Colonic mucosa (tissue), 4 donors: Measurements from ENCODE around the gene UHMK1. TPM values are rescaled to one million over a fixed set of nuclear protein-coding genes. Genes with fewer than 3 reads are reported as not detected.

ENCODE experiments used
- DNase-seq: peaks from one replicate; pipeline ENCODE4 v3.0.0-alpha.2; 2020
- H3K27ac ChIP-seq: fragments of 200-600 bp; one replicate; pipeline ENCODE4 v1.8.0; 2021
- H3K27me3 ChIP-seq: fragments of 200-600 bp; one replicate; pipeline ENCODE4 v1.8.0; 2021
- H3K36me3 ChIP-seq: fragments of 200-600 bp; one replicate; pipeline ENCODE4 v1.8.0; 2021
- H3K4me1 ChIP-seq: fragments of 200-600 bp; one replicate; pipeline ENCODE4 v1.8.0; 2021; ENCODE audit warnings: mild to moderate bottlenecking
- H3K4me3 ChIP-seq: fragments of 200-600 bp; one replicate; pipeline ENCODE4 v1.8.0; 2021
- H3K9ac ChIP-seq, 2 donors: one replicate each; pipeline ENCODE4 v1.7.0; 2013; ENCODE audit warnings: control low read depth in 2 of 2, low read depth in 2 of 2, low read length in 2 of 2
- H3K9me3 ChIP-seq: fragments of 200-600 bp; one replicate; pipeline ENCODE4 v1.8.0; 2021
- CTCF ChIP-seq: fragments of 200-600 bp; IDR thresholded peaks from one replicate; pipeline ENCODE4 v1.8.0; 2022; ENCODE audit warnings: antibody characterized with exemption, mild to moderate bottlenecking
- intact Hi-C: fragments of 100-400 bp; cut with DNase I; formaldehyde crosslinking; loops from one replicate; pipeline ENCODE4 v1.14.1; 2022
- total RNA-seq, 2 donors: library from RNA; stranded (reverse); fragmentation: NEBNext Ultra II Directional in 1 of 2; extraction: Animal tissue kit (Norgen Biotek cat#: 25700) in 1 of 2; gene quantifications; one replicate each; pipeline ENCODE4 v1.2.1, GENCODE V29; 2021
- donor health status: healthy.
- donor health status: DM: no; HTN: no; CAD: no.
- donor health status: DM: no; HTN: no; CAD: no.

UHMK1 gene
- total RNA-seq, 2 donors from 2014 or later = 52.1 to 59.0 TPM

DNA sequence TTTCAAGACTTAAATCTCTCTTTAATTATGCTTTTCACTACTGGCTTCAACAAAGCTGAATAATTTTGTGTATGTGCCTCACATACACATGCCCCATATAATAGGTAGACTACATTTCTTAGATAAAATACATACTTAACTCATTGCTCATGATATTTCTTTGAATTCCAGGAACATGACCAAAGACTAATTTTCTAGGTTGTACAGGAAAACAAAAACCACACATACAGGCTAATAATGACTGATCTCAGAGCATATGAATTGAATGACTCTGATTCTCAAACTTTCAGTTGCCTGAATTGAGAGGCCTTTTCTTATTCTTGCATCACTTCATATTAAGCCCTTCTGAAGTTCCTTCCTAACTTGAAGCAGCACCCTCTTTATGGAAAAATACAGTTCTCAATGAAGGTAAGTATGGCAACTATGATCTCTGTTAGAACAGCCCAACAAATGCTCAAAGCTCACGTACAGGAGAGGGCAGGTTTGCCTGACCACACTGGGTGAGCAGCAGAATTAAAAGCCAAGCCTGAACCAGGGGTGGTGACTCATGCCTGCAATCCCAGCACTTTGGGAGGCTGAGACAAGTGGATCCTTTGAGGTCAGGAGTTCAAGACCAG, 41.3 kb downstream of the UHMK1 start:
- H3K4me3 ChIP-seq = no peak overlapping the region
- DNase-seq = no peak
- no peaks in the 10 kb centered on the region for H3K27me3 ChIP-seq
- no peak overlapping the region for H3K9ac ChIP-seq
- no peak for TF ChIP-seq CTCF
- no peak overlapping the region for H3K27ac ChIP-seq
- H3K9me3 ChIP-seq = no peaks in the 10 kb centered on the region
- no peaks in the 10 kb centered on the region for H3K36me3 ChIP-seq
- H3K4me1 ChIP-seq = no peaks in the 10 kb centered on the region
- intact Hi-C loops = no loop called here

- Histone ChIP-seq H3K9ac (no peak overlapping the region), H3K4me1 (no peaks in the 10 kb centered on the region), H3K27me3 (no peaks in the 10 kb centered on the region), H3K27ac (peak overlapping the region; percentile 22), H3K9me3 (no peaks in the 10 kb centered on the region), H3K4me3 (no peak overlapping the region), H3K36me3 (no peaks in the 10 kb centered on the region)
- no peak for DNase-seq
- intact Hi-C loops = no loop called here
- TF ChIP-seq CTCF = no peak
These were observed 44.1 kb downstream of the UHMK1 start for GRCh38 chr1:162541619-162542141.

DNA sequence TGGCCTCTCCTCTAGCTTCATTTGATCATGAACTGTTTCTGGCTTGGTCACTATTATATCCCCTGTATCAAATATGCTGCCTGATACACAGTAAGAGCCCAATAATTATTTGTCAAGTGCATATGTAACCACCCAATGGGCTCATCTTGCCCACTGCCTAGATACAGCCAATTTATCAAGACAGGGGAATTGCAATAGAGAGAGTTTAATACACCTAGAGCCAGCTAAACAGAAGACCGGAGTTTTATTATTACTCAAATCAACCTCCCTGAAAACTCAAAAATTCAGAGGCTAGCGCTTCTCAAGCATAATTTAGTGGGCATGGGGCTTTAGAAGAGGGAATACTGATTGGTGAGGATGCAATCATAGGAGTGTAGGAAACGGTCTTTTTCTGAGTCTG, 45.6 kb downstream of the UHMK1 start:
- Histone ChIP-seq H3K27me3 (no peaks in the 10 kb centered on the region), H3K27ac (no peak overlapping the region), H3K4me1 (no peaks in the 10 kb centered on the region), H3K9ac (no peak overlapping the region), H3K4me3 (no peak overlapping the region), H3K9me3 (no peaks in the 10 kb centered on the region), H3K36me3 (no peaks in the 10 kb centered on the region)
- no peak for TF ChIP-seq CTCF
- DNase-seq = no peak
- intact Hi-C loops = no loop called here

- H3K4me1 ChIP-seq = no peaks in the 10 kb centered on the region
- TF ChIP-seq CTCF = no peak
- peak; percentile 23 for DNase-seq
- intact Hi-C loops = no loop called here
- no peak overlapping the region for H3K27ac ChIP-seq
- no peaks in the 10 kb centered on the region for H3K27me3 ChIP-seq
- H3K9ac ChIP-seq = no peak overlapping the region
- no peaks in the 10 kb centered on the region for H3K36me3 ChIP-seq
- no peaks in the 10 kb centered on the region for H3K9me3 ChIP-seq
- H3K4me3 ChIP-seq = no peak overlapping the region
These were observed 50.6 kb downstream of the UHMK1 start for GRCh38 chr1:162548170-162548569.

DNA sequence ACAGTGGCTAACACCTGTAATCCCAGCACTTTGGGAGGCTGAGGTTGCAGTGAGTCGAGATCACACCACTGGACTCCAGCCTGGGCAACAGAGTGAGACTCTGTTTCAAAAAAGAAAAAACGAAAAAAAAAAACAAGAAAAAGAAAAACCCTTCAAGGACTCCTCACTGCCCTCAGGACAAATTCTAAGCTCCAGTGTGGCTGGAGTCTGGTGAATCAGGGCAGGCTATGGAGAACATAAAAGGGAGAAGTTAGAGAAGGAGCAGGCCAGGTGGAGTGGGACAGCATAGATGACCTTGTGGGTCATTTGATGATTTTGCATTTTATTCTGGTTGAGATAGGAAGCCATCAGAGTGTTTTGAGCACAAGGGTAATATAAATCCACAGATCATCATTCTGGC, 51.4 kb downstream of the UHMK1 start:
- intact Hi-C loops = no loop called here
- Histone ChIP-seq H3K36me3 (no peaks in the 10 kb centered on the region), H3K9me3 (no peaks in the 10 kb centered on the region), H3K27ac (no peak overlapping the region), H3K4me1 (no peaks in the 10 kb centered on the region), H3K9ac (no peak overlapping the region), H3K4me3 (no peak overlapping the region), H3K27me3 (no peaks in the 10 kb centered on the region)
- TF ChIP-seq CTCF = no peak
- no peak for DNase-seq
